RCC 7860 (cell line): ENCODE data around the gene EVI5.

Experiments used
- DNase-seq: peaks from one replicate; pipeline ENCODE4 v3.0.0-alpha.2; 2015; ENCODE audit warnings: low spot score
- FAIRE-seq: peaks from 2 replicates; lab custom pipeline; 2012; peaks lifted over from hg19 to GRCh38; lab: Jason Lieb, UNC

EVI5 gene

DNA sequence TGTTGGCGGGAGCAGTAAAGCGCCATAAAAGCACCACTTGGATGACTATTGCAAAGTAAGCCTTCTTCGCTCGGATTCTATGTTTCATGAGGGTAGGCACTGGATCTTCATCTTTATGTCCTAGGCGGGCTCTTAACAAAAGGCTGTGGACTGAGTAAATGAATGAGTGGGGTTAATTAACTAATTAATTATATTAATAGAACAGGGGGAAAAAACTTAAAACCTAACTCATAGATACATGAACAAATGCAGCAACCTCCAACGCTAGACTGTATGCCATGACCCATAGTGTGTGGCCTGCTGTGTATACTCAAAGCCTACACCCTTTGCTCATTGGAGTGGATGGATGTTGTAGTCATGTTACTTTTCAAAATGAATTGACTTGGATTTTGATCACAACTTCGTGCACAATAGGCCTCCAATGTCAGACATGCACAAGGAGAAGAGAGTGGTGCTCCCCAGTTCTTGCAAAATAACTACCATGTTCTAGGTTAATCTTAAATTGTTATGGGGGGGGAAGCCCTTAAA is 297.8 kb downstream of the EVI5 start:
- FAIRE-seq (no peak), DNase-seq (no peak)

DNA sequence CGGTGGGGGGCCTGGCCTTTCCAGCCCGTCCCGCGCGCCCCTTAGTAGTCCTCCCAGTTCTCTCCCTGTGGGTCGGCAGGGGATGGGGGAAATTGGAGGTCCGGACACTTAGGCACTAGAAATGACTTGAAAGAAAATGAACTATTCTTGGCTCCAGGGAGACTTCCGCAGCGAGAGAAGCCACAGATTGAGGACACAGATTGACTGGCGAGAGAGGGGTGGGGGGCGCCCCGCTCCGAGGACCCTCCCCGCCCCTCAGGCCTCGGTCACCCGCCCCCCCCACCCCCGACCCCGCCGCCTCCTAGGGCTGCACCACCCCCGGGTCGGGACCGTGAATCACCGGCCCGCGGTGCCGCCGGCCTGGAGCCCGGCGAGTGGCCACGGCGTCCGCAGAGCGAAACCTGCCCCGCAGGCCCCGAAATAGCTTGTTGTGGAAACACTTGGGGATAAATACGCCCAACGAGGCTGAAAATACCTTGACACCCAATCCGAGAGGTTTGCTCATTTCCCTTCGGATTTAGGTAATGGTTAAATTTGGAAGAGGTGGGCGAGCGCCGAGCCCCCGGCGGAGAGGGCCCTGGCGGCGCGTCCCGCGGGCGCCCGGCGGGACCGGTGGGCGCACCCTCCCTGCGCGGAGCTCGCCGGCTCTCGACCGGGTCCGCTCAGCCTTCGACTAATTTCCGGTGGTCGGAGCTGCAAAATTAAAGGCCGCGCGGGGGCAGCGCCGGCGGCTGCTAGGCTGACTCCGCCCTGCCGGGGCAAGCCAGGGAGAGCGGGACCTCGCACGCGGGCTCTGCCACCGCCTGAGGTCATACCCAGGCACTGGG is 298.4 kb downstream of the EVI5 start, which contains the start of gene GFI1:
Gene GFI1, minus strand, starts transcription at position 675 of the 827 bp plus-strand sequence. CDS start 3,438 bp downstream, outside the sequence.
- FAIRE-seq (no peak), DNase-seq (no peak)

DNA sequence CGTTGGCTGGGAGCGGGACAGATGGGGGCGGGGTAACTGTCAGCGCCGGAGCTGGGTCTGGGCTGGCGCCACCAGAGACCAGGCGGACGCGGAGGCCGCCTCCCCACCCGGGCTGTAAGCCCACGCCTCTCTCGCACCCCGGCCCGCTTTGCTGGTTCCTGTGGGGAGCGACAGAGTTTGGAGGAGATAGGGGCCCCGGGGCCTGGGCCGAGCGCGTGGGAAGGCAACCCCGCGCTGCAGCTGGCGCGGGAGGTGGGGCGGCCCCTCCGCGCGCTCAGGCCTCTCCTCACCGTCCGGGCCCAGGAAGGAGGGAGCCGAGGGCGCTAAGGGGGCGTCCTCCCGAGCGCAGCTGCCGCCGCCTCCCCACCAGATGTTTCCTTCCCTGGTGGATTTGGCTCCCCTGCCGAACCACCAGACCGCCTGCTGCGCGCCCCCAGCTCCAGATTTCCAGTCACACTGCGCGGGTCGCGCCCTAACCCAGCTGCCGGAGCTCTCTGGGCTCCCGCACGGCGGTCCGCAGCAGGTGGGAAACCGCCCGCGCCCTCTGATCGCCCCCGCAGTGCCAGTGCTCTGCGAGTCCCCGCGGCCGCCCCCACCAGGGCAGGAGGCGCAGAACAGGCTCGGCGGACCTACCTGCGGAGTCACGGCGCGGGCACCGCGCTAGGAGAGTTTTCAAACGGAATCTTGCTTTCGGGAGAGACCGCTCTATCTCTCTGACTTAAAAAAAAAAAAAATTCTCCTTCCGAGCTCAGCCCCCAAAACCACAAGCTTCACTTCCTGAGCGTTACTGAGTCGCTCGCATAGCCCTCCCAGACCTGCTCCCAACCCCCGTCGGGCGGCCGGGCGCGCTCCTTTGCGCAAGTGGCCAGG is 299.3 kb downstream of the EVI5 start:
- no peak for FAIRE-seq
- no peak for DNase-seq

DNA sequence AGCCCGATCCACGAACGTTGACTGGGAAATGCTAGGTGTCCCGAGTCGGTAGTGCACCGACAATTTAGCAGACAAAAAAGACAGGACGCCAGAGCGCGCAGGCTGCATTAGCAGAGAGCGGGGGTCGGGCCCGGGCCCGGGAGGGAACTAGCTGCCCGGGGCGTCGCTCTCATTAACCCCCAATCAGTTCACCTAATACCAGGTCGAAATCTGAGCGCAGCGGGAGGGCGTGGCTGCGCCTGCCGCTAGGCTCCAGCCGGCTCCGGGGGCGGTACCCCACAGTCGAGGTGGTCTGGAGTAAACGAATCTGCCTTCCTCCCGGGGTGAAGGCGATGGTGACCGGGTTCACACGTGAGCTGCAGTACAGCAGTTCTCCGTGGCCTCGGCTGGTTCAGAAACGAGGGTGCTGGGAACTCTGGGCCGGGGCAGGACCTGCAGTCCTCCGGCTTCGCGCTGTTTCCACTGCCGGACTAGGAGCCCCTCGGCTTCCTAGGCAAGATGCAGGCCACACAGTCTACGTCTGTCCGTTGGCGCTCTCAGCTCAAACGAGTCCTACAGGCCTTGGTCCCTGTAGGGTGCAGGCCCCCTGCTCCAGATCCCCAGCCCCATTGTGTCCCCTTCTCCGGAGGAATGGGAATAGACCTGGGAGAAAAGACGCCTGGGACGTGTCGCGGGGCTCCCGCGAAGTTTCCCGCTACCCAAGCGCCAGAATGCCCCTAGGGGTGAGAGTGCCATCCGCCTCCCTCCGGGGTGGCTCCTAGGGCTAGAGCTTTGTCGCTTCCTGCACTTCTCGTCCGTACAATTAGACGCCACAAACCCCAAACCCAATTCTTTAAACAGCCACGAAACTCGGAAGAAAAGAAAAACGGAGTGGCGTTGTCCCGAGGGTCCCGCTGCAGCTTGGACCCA is 300.2 kb downstream of the EVI5 start:
- DNase-seq = no peak
- FAIRE-seq = no peak

DNA sequence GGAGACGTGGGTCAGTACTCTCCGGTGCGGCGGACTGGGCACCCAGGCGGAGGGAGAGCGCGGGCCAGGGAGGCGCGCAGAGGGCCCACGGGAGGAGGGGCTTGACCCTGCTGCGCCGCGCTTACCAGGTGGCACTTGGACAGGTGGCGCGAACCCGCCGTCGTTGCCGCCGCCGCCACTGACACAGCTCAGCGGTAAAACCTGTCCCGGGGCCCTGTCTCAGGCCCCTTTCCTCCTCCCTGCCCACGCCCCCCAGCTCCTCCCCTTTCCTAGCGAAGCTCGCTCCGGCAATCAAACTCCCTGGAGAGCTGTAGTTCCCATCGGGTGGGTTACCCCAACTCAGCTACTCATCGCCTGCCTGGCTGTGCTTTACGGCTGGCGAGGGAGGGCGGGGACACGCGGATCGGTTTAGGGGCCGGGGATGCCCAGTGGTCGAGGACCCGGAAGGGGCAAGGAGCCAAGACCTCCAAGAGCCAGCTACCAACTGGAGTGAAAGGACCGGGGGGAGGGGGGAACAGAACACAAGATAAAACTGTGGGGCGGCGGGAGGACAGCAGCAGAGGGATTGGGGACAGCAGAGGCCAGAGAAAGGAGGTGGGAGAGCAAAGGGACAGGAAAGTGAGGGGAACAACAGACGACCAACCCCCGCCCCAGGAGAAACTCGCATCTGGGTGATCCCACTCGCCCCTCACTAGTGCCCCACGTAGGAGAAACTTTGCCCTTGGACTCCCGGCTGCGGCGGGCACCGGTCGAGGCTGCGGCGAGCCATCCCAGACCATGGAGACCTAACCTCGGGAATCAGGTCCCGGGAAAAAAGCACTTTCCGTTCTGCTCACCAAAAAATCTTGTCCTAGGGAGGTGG is 301.1 kb downstream of the EVI5 start:
- FAIRE-seq (no peak), DNase-seq (no peak)

DNA sequence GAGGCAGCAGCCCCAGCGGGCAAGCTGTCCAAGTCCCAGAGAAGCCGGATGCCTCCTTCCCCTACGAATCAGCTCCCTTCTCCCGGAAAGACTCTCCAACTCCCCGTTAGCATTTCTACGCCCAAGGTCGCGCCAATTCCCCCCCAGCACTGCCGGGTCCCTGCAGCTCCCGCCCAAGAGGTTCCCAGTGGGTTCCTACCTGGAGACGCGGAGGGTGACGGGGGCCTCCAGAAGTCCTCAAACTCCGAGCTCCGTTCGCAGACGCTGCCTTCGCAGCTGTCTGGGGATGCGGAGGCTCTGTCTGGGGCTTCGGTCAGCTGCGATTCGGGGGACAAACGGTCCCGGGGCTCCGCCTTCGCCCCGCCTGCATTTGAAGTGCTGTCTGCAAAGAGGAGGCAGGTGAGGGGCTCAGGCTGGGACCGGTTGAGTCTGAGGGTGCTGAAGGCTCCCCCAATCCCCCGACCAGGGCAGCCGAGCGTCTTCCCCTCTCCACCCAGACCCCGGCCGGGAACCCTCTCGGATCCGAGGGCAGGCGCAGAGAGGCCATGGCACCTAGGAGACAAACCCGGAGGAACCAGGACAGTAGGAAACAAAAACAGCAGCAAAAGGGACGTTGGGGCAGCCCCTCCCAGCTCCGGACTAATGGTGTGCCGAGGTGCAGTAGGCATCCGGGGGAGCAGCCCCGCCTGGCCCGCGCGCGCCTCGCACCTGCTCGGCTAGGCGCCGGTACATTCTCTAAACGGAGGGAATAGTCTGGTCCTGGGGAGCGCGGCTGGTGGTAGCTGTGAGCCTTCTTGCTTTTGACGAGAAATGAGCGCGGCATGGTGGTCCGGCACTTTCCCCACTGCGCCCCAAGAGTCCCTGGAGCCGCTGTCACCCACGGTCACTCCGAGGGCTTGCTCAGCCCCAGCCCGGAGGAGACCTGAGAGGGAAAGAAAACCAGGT is 302.0 kb downstream of the EVI5 start:
- no peak for DNase-seq
- no peak for FAIRE-seq

DNA sequence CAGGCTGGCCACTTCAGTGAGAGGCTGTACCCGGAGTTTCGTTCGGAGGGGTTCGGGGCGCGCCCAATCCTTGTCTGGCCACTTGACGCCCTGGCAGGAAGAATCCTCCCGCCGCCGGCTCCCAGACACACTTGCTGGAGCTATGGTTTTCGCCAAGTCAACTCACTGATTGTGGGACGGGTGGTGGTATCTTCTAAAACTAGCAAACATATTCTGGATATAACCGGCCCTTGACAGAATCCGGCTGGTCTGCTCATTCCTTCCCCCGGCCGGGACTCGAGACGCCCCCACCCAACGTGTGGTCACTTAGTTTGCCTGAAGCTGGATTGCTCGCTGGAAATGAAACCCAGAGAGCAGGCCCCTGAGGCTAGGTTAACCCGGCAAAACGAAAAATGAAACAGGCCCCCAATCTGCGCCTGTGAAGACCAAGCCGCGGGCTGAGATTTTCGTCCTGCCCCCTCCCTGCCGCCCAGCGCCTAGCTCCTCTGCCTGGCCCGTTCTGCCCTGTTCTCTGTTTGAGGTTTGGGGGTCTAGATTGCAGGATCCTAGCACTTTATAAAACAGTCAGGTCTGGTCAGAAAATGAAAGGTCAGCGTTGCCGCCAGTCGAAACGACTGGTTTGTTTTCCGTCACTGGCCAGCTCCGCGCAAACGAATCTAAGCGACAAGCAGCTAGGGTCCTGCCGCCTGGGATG is 302.8 kb downstream of the EVI5 start:
- no peak for DNase-seq
- no peak for FAIRE-seq

DNA sequence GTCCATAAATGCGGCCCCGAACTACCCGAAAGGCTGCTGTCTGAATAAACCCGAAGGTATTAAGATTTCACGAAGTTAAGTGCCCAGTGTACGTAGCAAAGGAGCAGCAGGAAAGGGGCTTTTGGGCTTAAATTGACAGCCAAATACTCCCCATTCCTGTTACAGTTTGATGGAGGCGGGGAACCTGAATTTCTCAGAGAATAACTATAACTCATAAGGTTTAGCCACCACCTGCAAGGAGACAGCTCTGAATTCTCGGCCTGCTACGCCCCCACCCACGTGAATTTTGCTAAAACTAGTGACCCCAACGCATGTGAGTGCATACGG is 303.3 kb downstream of the EVI5 start:
- no peak for FAIRE-seq

DNA sequence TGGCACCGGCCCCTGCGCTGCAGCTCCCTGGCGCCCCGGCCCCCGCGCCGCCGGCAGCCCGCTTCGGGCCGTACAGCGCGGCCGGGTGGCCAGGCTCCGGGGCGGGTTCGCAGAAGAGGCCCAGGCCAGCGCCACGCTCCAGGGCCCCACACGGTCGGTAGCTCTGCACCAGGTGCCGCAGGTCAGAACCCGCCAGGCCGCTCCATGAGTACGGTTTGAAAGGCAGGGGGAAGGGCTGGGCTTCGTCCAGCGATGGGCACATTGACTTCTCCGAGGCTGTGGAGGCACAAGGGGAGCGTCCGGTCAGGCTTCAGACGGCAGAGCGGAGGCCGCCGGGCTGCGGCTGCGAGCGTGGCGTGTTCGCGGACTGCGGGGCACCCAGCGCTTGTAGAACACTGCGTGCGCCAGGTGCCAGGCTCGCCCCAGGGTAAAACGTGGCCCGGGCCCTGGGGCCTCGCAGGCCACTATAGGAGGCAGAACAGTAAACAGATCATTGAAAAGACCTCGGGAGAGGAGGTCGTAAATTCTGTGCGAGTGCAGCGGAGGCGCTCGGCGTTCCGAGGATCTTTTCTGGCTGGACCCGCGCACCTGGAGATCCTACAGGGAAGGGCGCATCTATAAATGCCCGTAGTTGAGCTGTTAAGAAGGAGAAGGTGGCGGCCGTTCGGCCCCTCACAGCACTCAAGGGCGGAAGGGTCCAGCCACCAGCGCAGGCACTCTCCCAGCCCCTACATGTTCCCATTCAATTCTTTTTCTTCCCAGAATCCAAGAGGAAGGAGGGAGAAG is 303.9 kb downstream of the EVI5 start:
- no peak for FAIRE-seq
- no peak for DNase-seq

More for the DNA sequence above, 303.3 kb downstream of the EVI5 start:
- DNase-seq = no peak

DNA sequence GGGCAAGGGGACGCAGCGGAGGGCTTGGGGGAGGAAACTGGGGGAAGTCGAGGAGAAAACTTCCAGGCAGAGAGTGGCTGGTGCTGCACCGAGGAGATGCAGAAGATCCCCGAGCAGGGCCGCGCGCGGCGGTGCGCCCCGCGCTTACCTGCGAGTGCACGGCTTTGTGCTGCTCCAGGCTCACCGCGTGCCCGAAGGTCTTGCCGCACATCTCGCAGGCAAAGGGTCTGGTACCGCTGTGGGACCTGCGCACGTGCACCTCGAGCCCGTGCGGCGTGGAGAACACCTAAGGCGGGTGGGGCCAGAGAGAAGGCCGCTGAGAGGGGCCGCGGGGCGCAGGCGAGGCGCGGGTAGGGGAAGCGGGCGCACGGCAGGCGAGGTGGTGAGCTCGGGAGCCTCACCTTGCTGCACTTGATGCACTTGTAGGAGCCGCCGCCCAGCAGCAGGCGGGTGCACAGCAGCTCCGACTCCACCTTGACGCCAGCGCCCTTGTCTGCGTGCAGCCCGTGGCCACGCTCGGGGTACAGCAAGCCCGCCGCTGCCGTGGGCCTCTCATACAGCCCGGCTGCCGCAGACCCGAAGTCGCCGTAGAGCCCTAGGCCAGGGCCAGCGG is 304.6 kb downstream of the EVI5 start:
- no peak for FAIRE-seq
- no peak for DNase-seq

DNA sequence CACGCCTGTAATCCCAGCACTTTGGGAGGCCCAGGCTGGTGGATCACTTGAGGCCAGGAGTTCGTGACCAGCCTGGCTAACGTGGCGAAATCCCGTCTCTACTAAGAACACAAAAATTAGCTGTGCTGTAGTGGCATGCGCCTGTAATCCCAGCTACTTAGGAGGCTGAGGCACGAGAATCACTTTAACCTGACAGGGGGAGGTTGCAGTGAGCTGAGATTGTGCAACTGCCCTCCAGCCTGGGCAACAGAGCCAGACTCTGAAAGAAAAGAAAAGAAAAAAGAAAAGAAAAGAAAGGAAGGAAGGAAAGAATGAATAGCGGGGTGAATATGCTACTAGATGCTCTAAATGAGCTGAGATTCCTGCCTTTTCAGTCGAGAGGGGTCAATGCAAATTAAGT is 305.3 kb downstream of the EVI5 start:
- DNase-seq (no peak), FAIRE-seq (no peak)

DNA sequence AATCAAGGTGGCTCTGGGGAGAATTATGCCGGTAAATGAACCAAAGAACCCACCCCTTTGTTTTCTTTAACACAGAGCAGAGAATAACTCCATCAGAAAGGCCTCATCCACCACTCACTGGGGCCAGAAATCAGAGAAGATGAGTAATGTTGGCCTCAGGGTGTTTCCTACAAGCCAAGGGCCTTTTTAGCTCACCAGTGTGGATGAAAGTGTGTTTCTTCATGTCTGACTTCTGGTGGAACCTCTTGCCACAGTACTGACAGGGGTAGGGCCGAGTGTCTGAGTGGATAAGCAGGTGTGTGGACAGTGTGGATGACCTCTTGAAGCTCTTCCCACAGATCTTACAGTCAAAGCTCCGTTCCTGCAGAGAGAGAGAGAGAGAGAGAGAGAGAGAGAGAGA is 306.5 kb downstream of the EVI5 start:
- FAIRE-seq = no peak

DNA sequence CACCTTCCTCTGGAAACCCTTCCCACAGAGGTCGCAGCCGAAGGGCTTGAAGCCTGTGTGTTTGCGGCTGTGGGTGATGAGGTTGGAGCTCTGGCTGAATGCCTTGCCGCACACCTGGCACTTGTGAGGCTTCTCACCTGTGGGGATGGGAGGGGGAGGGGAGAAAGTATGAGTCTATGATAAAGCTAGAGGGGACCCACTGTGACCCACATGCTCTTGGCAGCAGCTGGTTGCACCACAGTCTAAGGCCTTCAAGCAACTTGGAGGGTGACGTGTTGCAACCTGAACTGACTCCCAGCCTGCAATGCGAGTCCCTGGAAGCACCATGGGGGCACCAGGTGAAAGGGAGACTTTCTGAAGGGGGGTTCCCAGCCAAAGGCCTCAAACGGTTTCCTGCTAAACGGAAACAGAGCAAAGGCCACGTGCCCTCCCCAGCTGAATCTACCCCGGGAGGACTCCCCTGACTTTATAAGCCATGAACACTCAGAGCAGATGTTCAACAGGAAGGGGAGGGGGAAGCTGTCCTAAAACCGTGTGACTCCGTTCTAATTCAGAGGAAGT is 308.8 kb downstream of the EVI5 start:
- FAIRE-seq = no peak
- DNase-seq = no peak

More for the DNA sequence above, 306.5 kb downstream of the EVI5 start:
- DNase-seq = no peak

DNA sequence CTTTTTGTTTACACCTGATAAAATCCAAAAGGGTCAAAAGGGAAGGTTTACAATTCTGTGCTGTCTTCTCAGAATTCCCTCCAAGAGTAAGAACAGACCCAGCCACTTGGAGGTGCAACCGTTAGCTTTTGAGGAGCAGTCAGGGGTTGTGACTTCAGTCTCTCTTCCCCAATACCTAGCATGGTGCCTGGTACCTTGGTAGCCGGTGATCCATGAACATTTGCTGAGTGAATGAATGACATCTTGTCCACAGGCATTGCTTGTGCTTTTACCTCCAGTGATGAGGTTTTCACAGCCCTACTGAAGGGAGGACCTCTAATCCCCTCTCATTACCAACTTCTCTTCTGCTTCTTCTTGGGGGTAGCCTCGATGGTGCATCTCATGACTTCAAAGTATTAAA is 309.9 kb downstream of the EVI5 start:
- DNase-seq (no peak), FAIRE-seq (no peak)

DNA sequence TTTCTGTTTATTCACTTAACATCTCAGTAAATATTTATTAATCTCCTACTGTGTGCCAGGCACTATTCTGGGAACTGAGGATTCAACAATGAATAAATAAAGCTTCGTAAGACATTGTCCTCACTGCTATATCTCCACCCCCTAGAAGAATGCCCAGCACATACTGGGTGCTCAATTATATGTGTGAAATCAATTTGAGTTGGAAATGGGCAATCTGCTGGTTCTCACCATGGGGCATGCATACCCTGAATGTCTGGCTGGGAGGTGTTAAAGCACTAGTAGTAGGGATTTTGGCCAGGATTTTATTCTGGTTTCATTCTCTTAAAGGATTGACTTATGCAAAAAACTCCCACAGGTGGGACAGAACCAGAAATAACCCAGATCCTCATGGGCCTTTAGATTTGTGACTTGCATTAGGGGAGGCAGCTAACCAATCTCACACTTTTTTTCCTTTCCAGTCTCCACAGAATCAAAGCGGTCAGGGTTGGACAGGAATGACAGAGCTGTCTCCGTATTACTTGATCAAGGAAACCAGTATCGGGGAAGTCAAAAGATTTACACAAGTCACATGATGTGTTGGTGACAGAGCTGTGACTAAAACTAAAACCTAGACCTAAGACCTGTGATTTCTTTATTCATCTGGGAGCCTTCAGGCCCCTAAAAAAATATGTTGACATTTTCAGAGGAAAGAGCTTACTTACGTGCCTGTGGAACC is 311.0 kb downstream of the EVI5 start:
- FAIRE-seq (no peak), DNase-seq (no peak)

DNA sequence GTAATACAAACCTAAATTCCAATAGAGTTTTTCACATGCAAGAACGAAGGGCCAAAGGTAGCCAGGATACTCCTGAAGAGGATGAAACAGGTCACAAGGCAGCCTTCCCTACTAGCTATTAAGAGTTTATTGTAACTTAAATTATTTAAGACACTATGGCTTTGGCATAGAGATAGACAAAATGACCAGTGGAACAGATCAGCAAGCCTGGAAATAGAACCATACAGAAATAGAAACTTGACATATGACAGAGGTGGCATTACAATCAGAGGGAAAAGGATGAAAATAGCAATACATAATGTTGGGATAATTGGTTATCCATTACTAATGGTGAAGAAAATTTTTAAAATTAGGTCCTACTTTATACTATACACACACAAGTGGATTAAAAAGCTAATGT is 314.7 kb downstream of the EVI5 start:
- DNase-seq (no peak), FAIRE-seq (no peak)
